PFSK-1 (cell line): ENCODE results near the gene SMCO4.

ENCODE experiments used
- POLR2AphosphoS5 ChIP-seq: IDR thresholded peaks from 2 replicates; pipeline ENCODE4 v1.6.1; 2012; ENCODE audit warnings: low read depth, mild to moderate bottlenecking, control low read depth, low read length, moderate library complexity
- REST ChIP-seq, 2 experiments: IDR thresholded peaks; 2 replicates each; pipeline versions ENCODE4 v1.6.1 to v1.8.0; 2011 to 2012; ENCODE audit warnings: low read depth in 2 of 2, low read length in 2 of 2, control low read depth in 1 of 2, inconsistent platforms in 1 of 2, mild to moderate bottlenecking in 1 of 2, moderate library complexity in 1 of 2; ENCODE audit not compliant: insufficient read depth in 1 of 2
- SIN3A ChIP-seq: IDR thresholded peaks from 2 replicates; pipeline ENCODE4 v1.6.1; 2012; ENCODE audit warnings: mild to moderate bottlenecking, low read length, moderate library complexity, borderline replicate concordance; ENCODE audit not compliant: insufficient read depth
- TAF1 ChIP-seq: IDR thresholded peaks from 2 replicates; pipeline ENCODE4 v1.6.1; 2012; ENCODE audit warnings: low read length, control low read depth, borderline replicate concordance; ENCODE audit not compliant: insufficient read depth

GRCh38 chr11:93591247-93591898 is 48.2 kb upstream of the SMCO4 start:
- TF ChIP-seq SIN3A, result no peak
- TF ChIP-seq TAF1, result no peak
- no peak for TF ChIP-seq POLR2AphosphoS5
- TF ChIP-seq REST (IDR thresholded peaks at IDR 0.05; ENCODE audit: insufficient read depth in 1 of 2, low read depth in 2 of 2, low read length in 2 of 2), result no peak
